Stimulated activated CD4-positive, alpha-beta T cell treated with anti-CD3 and anti-CD28 coated beads, Interleukin-4, amount 100 ng/mL, for 1 hour (primary cell): ENCODE data around the gene GPR152.
"Not testable (repeated sequence)": the region's sequence is repeated elsewhere in the genome, so short reads cannot be mapped to it uniquely, and the experiment has no call there.

ENCODE experiments used
- DNase-seq: peaks from one replicate; pipeline ENCODE4 v3.0.0-alpha.2; 2020

Gene GPR152

DNA sequence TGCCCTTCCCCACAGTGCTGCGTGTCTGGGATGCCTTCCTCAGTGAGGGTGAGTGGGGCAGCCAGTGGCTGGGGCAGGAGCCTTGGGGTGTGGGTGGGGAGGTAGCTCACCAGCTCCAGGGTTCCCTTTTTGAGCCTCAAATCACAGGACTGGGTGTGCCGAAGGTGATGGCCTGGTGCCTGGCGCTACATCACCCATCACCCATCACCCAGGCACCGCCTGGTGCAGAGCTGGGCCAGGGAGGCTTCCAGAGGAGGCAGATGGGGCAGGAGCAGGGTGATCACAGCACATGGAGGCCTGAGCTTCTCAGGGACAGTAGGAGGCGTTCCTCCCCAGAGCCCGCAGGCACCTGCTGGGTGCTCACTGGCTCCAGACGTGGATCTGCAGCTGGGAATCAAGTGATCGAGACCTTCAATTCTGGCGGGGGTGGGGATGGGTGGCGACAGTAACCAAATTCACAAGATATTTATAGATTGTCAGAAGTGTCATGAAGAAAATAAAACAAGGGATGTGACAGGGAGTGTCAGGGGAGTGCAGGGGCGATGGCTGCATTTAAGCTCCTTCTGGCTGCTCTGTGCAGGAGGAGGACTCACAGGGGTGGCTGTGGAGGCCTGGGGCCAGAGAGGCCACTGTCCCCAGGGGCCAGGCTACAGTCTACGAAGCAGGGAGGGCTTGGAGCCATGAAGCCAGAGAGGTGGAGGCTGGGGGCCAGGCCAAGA lies 45.4 kb downstream of the GPR152 start:
- DNase-seq = peak; percentile 35

- DNase-seq = no peak
Measured at GRCh38 chr11:67406420-67406968, 46.0 kb downstream of the GPR152 start.

DNA sequence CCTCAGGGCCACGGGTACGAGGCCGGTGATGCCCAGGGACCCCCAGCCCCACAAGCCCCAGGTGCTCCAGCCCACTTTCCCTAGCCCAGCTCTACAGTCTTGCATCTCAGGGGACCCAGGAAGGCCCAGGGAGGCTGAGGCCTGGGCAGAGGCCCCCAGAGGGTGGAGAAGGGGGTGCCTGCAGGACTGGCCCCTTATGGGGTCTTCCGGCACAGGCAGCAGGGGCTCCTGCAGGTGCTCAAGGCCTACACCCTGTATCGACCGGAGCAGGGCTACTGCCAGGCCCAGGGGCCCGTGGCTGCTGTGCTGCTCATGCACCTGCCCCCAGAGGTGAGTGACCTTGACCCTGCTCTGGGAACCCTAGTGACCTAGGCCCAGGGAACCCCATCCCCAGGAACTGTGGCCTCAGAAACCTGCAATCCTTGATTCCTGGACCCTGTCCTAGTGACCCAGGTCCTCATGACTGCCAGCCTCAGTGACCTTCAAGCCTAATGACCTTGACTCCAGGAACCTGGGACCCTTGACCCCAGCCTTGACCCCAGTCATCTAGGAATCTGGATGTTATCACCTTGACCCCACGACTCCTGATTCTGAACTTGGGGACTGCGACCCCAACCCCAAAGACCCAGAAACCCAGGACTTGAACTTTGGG lies 46.7 kb downstream of the GPR152 start:
- no peak for DNase-seq

DNA sequence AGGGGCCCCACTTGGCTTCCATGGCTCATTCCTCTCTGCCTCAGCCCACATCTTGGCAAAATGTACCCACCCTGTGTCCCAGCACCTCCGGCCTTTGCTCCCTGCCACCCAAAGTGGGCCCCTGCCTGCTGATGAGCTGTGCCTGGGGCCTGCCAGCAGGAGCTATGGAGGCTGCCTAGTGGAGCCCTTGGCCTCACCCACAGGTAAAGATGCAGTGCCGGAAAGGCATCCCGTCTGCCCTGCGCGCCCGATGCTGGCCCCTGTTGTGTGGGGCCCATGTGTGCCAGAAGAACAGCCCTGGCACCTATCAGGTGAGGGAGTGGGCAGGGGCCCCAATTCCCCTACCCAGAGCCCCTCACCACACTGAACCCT lies 47.3 kb downstream of the GPR152 start:
- peak; percentile 36 for DNase-seq

- DNase-seq = peak; percentile 47
Measured at GRCh38 chr11:67404515-67405195, 47.9 kb downstream of the GPR152 start.

DNA sequence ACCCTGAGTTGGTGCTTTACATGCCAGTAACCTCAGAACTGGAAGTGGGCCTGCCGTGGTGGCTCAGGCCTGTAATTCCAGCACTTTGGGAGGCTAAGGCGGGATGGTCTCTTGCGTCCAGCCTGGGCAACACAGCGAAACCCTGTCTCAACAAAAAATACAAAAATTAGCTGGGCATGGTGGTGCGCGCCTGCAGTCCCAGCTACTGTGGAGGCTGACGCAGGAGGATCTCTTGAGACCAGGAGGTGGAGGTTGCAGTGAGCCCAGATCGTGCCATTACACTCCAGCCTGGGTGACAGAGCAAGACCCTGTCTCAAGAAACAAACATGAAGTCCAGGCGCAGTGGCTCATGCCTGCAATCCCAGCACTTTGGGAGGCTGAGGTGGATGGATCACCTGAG lies 49.4 kb downstream of the GPR152 start:
- not testable (repeated sequence) for DNase-seq

DNA sequence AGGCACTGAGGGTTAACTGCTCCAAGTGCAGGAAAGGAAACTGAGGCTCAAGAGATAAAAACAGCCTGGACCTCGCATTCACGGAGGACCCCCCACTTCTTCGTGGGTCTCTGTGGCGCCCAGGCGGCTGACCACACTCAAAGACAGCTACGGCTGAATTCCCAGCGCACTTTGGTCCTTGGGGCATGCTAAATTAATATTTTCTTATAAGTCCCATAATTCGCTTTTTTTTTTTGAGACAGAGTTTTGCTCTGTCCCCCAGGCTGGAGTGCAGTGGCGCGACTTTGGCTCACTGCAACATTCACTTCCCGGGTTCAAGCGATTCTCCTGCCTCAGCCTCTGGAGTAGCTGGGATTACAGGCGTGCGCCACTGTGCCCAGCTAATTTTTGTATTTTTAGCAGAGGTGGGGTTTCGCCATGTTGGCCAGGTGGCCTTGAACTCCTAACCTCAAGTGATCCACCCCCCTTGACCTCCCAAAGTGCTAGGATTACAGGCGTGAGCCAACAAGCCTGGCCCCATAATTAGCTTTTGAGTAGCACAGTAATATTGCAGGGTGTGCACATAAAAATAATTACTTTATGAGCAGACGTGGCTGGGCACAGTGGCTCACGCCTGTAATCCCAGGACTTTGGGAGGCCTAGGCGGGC lies 50.2 kb downstream of the GPR152 start:
- not testable (repeated sequence) for DNase-seq

DNA sequence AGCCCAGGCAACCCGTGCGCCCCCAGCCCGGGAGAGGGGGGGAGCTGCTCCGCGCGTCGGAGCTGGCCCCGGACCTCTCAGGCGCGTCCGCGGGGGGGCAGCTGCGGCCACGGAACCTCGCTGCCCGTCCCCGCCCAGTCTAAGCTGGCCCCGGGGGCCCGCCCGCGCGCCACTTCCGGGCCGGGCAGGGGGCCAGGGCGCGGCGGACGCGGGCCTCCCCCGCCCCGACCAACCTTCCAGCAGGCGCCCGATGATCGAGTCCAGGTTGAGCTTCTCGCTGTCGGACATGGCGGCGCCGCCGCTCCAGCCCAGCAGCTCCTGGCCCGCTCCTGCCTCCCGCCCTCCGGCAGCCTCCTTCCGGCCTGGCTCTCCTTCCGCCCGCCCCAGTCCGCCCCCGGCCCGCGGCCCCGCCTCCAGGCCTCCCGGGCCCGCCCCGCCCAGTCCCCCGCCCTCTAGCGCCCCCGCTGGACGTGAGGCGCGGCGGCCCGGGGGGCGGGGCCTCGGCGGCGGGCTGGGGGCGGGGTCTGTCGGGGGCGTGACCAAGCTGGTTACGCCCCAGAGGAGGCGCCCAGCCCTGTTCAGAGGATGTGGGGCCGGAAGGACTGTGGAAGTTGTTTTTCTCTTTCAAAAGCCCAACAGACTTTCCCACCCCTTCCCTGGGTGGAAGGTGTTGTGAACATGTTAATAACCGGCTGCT lies 50.9 kb downstream of the GPR152 start, which contains the start of gene PPP1CA:
TSS of gene PPP1CA (minus strand) at position 364 of the 697 bp plus-strand sequence. CDS start at position 288, 76 bp downstream.
- peak; percentile 90 for DNase-seq
